ENCODE data around the gene ZNF286A. TPM values are rescaled to one million over a fixed set of nuclear protein-coding genes. Genes with fewer than 3 reads are reported as not detected.
"Not testable (repeated sequence)": the region's sequence is repeated elsewhere in the genome, so short reads cannot be mapped to it uniquely, and the experiment has no call there.

The ZNF286A gene
- total and polyA plus RNA-seq, 4 donors, result 1.1 to 7.5 (median 4.1) TPM

DNA sequence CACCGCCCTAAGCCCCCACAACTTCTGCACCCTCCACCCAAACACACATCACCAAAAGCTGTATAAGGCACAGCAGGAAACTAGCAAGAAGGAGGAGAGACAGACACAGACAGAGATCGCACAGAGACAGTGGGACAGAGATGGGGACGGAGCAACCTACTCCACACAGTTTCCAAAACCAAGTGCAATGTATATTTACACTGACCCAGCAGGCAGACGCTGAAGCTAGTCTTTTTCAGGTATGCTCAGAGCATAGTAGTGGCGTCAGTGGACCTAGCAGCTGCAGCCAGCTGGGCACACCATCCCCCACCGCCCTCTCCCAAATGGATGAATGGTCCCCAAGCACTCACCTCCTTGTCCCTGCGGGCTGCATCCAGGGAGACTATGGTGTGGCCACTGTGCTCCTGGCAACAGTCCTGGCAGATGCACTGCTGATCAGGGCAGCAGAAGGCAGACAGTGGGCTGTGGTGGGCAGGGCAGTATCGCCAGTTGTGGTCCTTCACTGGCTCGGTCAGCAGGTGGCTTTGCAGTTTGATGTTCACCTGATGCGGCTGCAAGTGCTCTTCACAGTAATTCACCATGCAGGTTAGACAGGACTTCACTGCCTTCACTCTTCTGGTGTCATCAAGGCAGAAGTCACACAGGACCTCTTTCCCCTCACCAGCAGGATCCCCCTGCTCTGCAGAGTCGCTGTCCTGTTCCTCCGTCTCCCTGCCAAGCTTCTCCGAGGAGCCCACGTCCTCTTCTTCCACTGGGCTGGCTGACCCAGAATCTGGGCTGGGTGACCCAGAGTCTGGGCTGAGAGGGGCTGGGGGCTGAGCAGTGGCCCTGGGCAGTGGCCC lies 48.6 kb upstream of the ZNF286A start:
- Histone ChIP-seq H3K9ac (ENCODE audit: low read depth in 1 of 2, low read length in 2 of 2) (no peak overlapping the region), H3K9me3 (ENCODE audit: control insufficient read depth in 4 of 4, low read length in 3 of 4) (no peaks in the 10 kb centered on the region), H3K4me1 (ENCODE audit: control insufficient read depth in 4 of 4, insufficient read depth in 4 of 4, low read length in 3 of 4) (peaks cover 0 to 7% (median 3%) of the 10 kb centered on the region in 4 donors), H3K36me3 (ENCODE audit: control insufficient read depth in 4 of 4, insufficient read depth in 3 of 4, low read depth in 1 of 4, low read length in 3 of 4) (no peaks in the 10 kb centered on the region), H3K27me3 (ENCODE audit: control insufficient read depth in 4 of 4, insufficient read depth in 4 of 4, low read length in 3 of 4) (no peaks in the 10 kb centered on the region), H3K27ac (ENCODE audit: low read depth in 1 of 2, low read length in 2 of 2) (no peak overlapping the region), H3K4me3 (ENCODE audit: low read depth in 1 of 3, low read length in 3 of 3) (peak overlapping the region in 1 of 3 donors; percentile 2)
- DNase-seq (ENCODE audit: low spot score), result no peak
- 72% methylated on average over 14 of the region's 14 CpGs for WGBS
- TF ChIP-seq, protein P1, sequence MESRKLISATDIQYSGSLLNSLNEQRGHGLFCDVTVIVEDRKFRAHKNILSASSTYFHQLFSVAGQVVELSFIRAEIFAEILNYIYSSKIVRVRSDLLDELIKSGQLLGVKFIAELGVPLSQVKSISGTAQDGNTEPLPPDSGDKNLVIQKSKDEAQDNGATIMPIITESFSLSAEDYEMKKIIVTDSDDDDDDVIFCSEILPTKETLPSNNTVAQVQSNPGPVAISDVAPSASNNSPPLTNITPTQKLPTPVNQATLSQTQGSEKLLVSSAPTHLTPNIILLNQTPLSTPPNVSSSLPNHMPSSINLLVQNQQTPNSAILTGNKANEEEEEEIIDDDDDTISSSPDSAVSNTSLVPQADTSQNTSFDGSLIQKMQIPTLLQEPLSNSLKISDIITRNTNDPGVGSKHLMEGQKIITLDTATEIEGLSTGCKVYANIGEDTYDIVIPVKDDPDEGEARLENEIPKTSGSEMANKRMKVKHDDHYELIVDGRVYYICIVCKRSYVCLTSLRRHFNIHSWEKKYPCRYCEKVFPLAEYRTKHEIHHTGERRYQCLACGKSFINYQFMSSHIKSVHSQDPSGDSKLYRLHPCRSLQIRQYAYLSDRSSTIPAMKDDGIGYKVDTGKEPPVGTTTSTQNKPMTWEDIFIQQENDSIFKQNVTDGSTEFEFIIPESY (IDR thresholded peaks at IDR 0.05), result no peak
- TF ChIP-seq SP1 (IDR thresholded peaks at IDR 0.05) (no peak), HNF4G (IDR thresholded peaks at IDR 0.05) (no peak), TAF1 (conservative IDR thresholded peaks at IDR 0.05) (no peak), JUND (IDR thresholded peaks at IDR 0.05) (no peak), GABPA (IDR thresholded peaks at IDR 0.05 in 1 of 2, conservative IDR thresholded peaks at IDR 0.05 in 1 of 2) (no peak), YY1 (IDR thresholded peaks at IDR 0.05) (no peak), NR2F2 (IDR thresholded peaks at IDR 0.05) (no peak), HNF4A (conservative IDR thresholded peaks at IDR 0.05) (no peak)
- TF ChIP-seq, protein P2, sequence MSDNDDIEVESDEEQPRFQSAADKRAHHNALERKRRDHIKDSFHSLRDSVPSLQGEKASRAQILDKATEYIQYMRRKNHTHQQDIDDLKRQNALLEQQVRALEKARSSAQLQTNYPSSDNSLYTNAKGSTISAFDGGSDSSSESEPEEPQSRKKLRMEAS (IDR thresholded peaks at IDR 0.05), result no peak
- TF ChIP-seq, protein P3, sequence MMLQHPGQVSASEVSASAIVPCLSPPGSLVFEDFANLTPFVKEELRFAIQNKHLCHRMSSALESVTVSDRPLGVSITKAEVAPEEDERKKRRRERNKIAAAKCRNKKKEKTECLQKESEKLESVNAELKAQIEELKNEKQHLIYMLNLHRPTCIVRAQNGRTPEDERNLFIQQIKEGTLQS (IDR thresholded peaks at IDR 0.05), result no peak

DNA sequence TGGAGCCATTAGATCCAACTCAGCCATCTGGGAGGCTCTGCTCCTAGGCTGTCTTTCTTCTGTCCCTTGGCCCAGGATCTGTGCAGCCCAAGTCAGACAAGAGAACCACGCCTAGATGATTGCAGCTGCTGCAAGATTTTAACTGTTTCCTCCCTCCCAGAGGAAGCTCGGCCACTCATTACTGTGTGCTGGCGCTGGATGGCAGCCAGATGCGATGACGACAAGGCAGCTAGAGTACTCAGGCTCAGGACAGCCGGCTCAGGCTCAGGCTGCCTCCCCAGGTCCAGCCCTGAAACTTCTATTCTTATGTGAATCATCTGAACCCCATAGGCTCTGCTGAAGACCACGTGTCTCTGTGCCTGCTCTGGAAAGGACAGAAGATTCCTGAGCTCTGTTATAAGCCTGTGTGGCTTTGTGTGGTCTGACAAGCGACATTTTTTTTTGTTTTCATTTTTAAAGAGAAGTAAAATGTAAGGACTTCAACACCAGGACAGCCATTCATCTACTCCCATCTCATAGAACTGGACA lies 47.9 kb upstream of the ZNF286A start:
- no peaks in the 10 kb centered on the region for H3K36me3 ChIP-seq (ENCODE audit: control insufficient read depth in 4 of 4, insufficient read depth in 3 of 4, low read depth in 1 of 4, low read length in 3 of 4)
- peaks cover 0 to 7% (median 3%) of the 10 kb centered on the region in 4 donors for H3K4me1 ChIP-seq (ENCODE audit: control insufficient read depth in 4 of 4, insufficient read depth in 4 of 4, low read length in 3 of 4)
- H3K9me3 ChIP-seq (ENCODE audit: control insufficient read depth in 4 of 4, low read length in 3 of 4), result no peaks in the 10 kb centered on the region
- no peak overlapping the region for H3K9ac ChIP-seq (ENCODE audit: low read depth in 1 of 2, low read length in 2 of 2)
- 24% methylated on average over 8 of the region's 8 CpGs for WGBS
- peak overlapping the region in 1 of 3 donors; percentile 2 for H3K4me3 ChIP-seq (ENCODE audit: low read depth in 1 of 3, low read length in 3 of 3)
- peak; percentile 57 for DNase-seq (ENCODE audit: low spot score)
- H3K27ac ChIP-seq (ENCODE audit: low read depth in 1 of 2, low read length in 2 of 2), result no peak overlapping the region
- no peak for TF ChIP-seq RXRA (IDR thresholded peaks at IDR 0.05)
- peak; percentile 20 for TF ChIP-seq SP1 (IDR thresholded peaks at IDR 0.05)
- peak; percentile 25 for TF ChIP-seq NR2F2 (IDR thresholded peaks at IDR 0.05)
- no peak for TF ChIP-seq FOXA2 (IDR thresholded peaks at IDR 0.05)
- TF ChIP-seq HNF4A (conservative IDR thresholded peaks at IDR 0.05), result no peak
- peak; percentile 15 to 34 for TF ChIP-seq RAD21 (IDR thresholded peaks at IDR 0.05)
- no peaks in the 10 kb centered on the region for H3K27me3 ChIP-seq (ENCODE audit: control insufficient read depth in 4 of 4, insufficient read depth in 4 of 4, low read length in 3 of 4)

DNA sequence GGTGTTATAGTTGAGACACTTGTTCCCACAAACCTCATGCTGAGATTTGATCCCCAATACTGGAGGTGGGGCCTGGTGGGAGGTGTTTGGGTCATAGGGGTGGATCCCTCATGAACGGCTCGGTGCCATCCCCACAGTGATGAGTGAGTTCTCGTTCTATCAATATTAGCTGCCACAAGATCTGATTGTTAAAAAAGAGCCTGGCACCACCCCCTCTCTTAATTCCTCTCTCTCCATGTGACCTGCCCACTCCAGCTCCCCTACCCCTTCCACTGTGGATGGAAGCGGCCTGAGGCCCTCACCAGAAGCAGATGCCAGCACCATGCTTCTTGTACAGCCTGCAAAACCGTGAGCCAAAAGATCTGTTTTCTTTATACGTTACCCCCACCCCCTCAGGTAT lies 46.6 kb upstream of the ZNF286A start:
- no peak overlapping the region for H3K27ac ChIP-seq (ENCODE audit: low read depth in 1 of 2, low read length in 2 of 2)
- H3K4me1 ChIP-seq (ENCODE audit: control insufficient read depth in 4 of 4, insufficient read depth in 4 of 4, low read length in 3 of 4), result peaks cover 0 to 7% (median 3%) of the 10 kb centered on the region in 4 donors
- TF ChIP-seq NR2F2 (IDR thresholded peaks at IDR 0.05) (no peak), SP1 (IDR thresholded peaks at IDR 0.05) (no peak), RXRA (IDR thresholded peaks at IDR 0.05) (no peak)
- no peaks in the 10 kb centered on the region for H3K27me3 ChIP-seq (ENCODE audit: control insufficient read depth in 4 of 4, insufficient read depth in 4 of 4, low read length in 3 of 4)
- DNase-seq (ENCODE audit: low spot score), result no peak
- 97% methylated on average over 6 of the region's 6 CpGs for WGBS
- H3K9me3 ChIP-seq (ENCODE audit: control insufficient read depth in 4 of 4, low read length in 3 of 4), result no peaks in the 10 kb centered on the region
- no peak overlapping the region for H3K4me3 ChIP-seq (ENCODE audit: low read depth in 1 of 3, low read length in 3 of 3)
- H3K36me3 ChIP-seq (ENCODE audit: control insufficient read depth in 4 of 4, insufficient read depth in 3 of 4, low read depth in 1 of 4, low read length in 3 of 4), result peaks cover 0 to 3% (median 0%) of the 10 kb centered on the region in 4 donors
- H3K9ac ChIP-seq (ENCODE audit: low read depth in 1 of 2, low read length in 2 of 2), result no peak overlapping the region

DNA sequence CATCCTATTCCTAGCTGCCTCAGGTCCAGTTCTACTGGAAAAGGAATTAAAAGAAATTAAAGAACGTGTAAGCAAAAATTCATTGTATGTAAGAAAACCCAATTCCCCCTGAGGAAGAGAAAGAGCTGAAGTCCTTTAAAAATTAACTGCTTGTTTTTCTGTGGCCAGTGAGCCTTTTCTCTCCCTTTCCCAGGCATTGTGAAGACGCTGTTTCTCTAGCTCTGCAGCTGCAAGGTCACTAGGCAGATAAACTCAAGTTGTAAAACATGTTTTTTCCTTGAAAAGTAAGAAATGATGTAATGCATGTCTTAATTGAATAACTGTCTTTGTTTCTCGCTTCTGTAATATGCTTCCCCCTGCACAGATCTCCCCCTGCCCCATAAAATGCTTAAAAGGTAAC lies 45.2 kb upstream of the ZNF286A start:
- H3K4me3 ChIP-seq (ENCODE audit: low read depth in 1 of 3, low read length in 3 of 3); H3K9me3 ChIP-seq (ENCODE audit: control insufficient read depth in 4 of 4, low read length in 3 of 4); H3K36me3 ChIP-seq (ENCODE audit: control insufficient read depth in 4 of 4, insufficient read depth in 3 of 4, low read depth in 1 of 4, low read length in 3 of 4); H3K27ac ChIP-seq (ENCODE audit: low read depth in 1 of 2, low read length in 2 of 2); H3K27me3 ChIP-seq (ENCODE audit: control insufficient read depth in 4 of 4, insufficient read depth in 4 of 4, low read length in 3 of 4); H3K4me1 ChIP-seq (ENCODE audit: control insufficient read depth in 4 of 4, insufficient read depth in 4 of 4, low read length in 3 of 4); H3K9ac ChIP-seq (ENCODE audit: low read depth in 1 of 2, low read length in 2 of 2); DNase-seq (ENCODE audit: low spot score): not testable (repeated sequence)
- 88% methylated on average over 3 of the region's 3 CpGs for WGBS
